ENCODE measurements around the gene RCVRN. TPM values are rescaled to one million over a fixed set of nuclear protein-coding genes. Genes with fewer than 3 reads are reported as not detected.
"Not testable (repeated sequence)": the region's sequence is repeated elsewhere in the genome, so short reads cannot be mapped to it uniquely, and the experiment has no call there.

Gene RCVRN
- total RNA-seq, 1 donor from 2014 or later = 0.70 TPM

DNA sequence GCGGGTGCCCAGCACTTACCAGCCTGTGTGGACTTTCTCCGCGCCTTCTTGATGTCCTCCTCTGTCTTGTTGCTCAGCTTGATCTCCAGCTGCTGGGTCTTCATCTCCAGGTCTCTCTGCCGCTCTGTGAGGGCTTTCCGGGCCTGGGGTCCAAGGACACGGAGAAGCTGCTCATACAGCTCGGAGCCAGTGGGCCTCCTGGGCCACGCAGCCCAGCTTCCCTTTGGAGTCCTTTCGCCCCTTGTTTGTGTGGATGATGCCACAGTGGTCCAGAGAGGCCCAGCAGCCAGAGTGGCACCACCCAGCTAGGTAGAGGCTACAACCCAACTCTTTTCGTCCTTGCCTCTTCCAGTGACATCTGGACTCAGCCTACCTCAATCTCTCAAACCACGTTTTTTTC, 20.4 kb upstream of the RCVRN start:
- intact Hi-C loops (cut with DNase I) = loop anchor here (5.0 kb wide), 1 partner anchor 302 kb away; no protein-coding TSS in a partner anchor
- DNase-seq (ENCODE audit: low spot score) = no peak

DNA sequence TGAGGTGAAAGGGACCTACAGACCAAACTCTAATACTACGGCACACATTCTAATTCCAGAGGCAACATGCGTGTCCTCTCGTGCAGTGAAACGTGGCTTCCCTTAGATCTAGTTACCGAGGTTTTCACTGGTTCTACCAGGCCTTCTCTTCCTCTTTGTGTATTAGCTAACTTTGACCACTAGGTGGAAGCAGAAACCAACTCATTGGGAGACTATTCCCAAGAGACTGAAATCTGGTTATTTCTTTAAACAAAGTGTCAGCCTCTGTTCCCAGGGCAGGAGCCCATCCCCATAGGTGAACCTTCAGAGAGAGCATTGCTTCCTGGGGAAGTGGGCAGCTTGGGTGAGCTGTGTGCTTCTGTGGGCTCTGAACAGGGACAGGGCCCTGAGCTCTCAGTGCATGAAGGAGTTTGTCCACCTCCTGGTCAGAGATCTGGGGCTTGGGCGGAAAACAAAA, 19.7 kb upstream of the RCVRN start:
- no peak for DNase-seq (ENCODE audit: low spot score)
- intact Hi-C loops (cut with DNase I) = loop anchor here (5.0 kb wide), 2 partner anchors 303 to 693 kb away; no protein-coding TSS in a partner anchor

DNA sequence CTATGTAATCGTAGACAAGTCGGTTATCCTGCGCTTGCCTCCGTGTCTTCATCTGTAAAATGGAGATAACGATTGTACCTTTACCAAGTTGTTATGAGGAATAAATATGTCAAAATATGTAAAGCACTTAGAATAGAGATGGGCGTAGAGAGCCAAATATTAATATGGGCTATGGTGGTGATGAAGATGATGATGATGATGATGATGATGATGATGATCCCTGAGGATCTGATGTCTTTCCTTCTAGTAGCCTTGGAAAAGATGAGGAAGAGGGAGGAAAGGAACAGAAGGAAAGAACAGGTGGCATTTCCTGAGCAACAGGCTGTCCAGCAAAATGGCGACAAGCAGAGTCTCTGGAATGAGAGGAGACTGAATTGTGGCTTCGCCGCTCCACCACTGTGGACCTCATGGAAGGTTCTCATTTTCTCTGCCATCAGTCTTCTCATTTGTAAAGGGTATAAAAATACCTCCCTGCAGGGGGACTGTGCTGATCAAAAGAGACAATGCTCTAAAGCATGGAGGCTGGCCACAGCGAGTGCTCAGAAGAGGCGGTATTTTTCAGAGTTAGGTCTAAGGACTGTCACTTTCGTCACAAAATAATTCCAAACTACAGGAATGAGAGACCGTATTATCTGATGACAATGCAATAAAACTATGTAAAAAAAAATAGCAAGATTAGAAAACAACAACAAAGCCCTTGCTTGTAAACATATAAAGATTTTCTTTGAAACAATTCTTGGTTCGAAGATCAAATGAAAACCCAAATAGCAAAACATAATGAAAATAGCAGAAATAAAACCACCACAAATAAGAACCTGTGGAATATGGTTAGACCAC, 17.2 kb upstream of the RCVRN start:
- no peak for DNase-seq (ENCODE audit: low spot score)

GRCh38 chr17:9921216-9921615, 16.1 kb upstream of the RCVRN start:
- intact Hi-C loops (cut with DNase I) = loop anchor here (5.0 kb wide), 1 partner anchor 696 kb away; no protein-coding TSS in a partner anchor
- not testable (repeated sequence) for DNase-seq (ENCODE audit: low spot score)

More for the DNA sequence above, 17.2 kb upstream of the RCVRN start:
- intact Hi-C loops (cut with DNase I) = loop anchor here (5.0 kb wide), 1 partner anchor 695 kb away; no protein-coding TSS in a partner anchor

- intact Hi-C loops (cut with DNase I) = no loop called here
- no peak for DNase-seq (ENCODE audit: low spot score)
Observed at GRCh38 chr17:9918804-9919352, 13.8 kb upstream of the RCVRN start.

- intact Hi-C loops (cut with DNase I) = no loop called here
- DNase-seq (ENCODE audit: low spot score) = no peak
Observed at GRCh38 chr17:9918352-9918751, 13.3 kb upstream of the RCVRN start.

- intact Hi-C loops (cut with DNase I) = no loop called here
- no peak for DNase-seq (ENCODE audit: low spot score)
Observed at GRCh38 chr17:9917801-9918200, 12.7 kb upstream of the RCVRN start.

- intact Hi-C loops (cut with DNase I) = no loop called here
- no peak for DNase-seq (ENCODE audit: low spot score)
Observed at GRCh38 chr17:9917131-9917530, 12.1 kb upstream of the RCVRN start.

DNA sequence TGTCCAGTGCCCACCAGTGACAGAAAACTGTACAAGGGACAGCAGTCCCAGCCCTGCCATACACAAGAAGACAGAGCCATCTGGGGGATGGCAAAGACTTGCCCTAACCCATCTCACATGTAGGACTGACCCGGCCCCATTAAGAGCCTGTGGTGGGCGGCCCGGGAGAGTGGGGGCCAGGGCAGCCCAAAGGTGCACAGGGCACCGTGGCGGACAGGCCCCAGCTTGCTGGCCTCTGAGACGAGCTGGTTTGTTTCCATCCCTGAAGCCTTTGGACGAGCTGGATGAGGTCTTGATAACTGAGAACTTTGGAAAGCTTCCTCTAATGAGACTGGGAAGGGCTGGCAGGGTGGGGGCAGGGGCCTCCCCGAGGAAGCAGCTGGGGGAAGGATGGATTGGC, 11.0 kb upstream of the RCVRN start:
- DNase-seq (ENCODE audit: low spot score) = no peak
- intact Hi-C loops (cut with DNase I) = no loop called here

DNA sequence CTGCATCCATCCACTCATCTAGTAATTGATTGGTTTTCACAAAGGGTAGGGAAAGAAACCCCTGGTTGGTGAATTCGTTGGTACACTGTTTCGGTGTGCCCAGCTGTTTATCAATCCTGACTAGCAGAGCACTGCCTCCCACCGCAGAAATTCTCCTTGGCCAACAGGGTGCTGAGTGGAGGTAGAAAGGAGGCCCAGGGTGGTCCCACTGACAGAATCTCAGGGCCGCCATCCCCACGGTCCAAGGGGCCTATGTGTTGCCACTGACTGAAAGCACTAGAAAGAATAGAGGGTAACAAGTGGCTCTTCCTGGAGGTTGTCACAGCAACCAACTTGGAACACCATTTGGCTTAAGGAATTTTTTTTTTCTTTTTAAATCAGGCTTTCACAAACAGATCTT, 8.4 kb upstream of the RCVRN start:
- intact Hi-C loops (cut with DNase I) = no loop called here
- no peak for DNase-seq (ENCODE audit: low spot score)

DNA sequence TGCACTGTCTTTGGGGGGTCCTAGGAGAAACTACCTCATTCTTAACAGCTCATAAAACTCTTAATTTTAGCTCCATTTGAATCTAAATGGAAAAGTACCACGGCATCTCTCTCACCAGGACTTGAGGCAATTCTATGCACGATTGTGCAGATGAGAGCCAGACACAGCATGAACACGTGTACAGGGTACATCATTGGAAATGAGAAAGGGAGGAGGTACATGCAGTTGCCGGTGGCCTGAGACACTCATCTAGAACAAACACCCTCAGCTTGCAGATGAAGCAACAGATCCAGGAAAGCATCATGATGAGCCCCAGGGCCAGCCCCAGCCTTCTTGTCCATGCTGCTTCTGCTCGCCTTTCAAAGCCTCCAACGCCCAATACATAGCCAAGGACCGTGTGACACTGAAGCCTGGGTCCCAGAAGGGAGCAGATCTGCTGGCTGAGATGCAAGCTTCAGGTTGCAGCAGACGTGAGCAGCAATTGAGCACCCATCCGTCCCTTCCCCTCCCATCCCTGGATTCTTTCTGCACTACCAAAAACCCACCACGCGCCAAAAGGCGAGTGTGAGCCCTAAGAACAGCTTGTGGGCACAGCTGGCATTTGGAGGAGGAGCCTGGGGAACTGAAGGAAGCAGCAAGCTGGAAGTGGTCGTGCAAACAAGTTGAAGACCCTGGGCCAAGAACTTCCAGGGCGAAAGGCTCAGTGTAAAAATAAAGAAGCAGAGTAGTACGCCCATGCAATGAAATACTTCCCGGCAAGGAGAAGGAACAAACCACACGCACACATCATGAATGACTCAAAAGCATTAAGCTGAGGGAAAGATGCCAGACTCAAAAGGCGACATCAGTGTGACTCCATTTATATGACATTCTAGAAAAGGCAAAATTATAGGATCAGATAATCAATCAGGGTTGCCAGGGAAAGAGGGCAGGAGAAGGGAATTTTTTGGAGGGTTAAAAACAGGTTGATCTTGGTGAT, 7.3 kb upstream of the RCVRN start:
- intact Hi-C loops (cut with DNase I) = no loop called here
- DNase-seq (ENCODE audit: low spot score) = no peak

GRCh38 chr17:9911089-9911488, 6.0 kb upstream of the RCVRN start:
- DNase-seq (ENCODE audit: low spot score) = no peak
- intact Hi-C loops (cut with DNase I) = no loop called here

- intact Hi-C loops (cut with DNase I) = no loop called here
Observed at GRCh38 chr17:9908649-9909042, 3.6 kb upstream of the RCVRN start.

GRCh38 chr17:9907883-9908648, 3.0 kb upstream of the RCVRN start:
- peak; percentile 61 for DNase-seq (ENCODE audit: low spot score)
- intact Hi-C loops (cut with DNase I) = no loop called here

More at GRCh38 chr17:9908649-9909042, 3.6 kb upstream of the RCVRN start:
- peak; percentile 67 for DNase-seq (ENCODE audit: low spot score)

GRCh38 chr17:9907131-9907530, 2.1 kb upstream of the RCVRN start:
- DNase-seq (ENCODE audit: low spot score) = peak; percentile 20
- intact Hi-C loops (cut with DNase I) = no loop called here

- intact Hi-C loops (cut with DNase I) = no loop called here
- no peak for DNase-seq (ENCODE audit: low spot score)
Observed at GRCh38 chr17:9906616-9907015, 1.5 kb upstream of the RCVRN start.

DNA sequence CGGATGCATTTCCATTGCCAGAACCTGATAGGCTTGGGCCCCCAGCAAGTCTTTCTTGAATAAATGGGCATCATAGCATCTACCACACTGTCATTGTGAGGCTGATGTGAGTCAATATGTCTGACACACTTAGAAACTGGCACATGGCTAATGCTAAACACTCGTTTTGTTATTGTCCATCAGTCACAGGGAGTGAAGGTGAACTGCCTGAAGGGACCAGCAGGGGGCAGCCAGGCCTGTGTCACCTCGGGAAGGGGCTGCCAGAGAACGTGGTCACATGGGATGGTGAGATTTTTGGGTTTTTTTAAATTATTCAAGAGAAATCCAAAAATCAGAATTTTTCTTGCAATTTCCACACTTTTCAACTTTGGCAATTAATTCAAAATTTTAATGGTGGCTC, 831 bp upstream of the RCVRN start:
- intact Hi-C loops (cut with DNase I) = no loop called here
- no peak for DNase-seq (ENCODE audit: low spot score)

DNA sequence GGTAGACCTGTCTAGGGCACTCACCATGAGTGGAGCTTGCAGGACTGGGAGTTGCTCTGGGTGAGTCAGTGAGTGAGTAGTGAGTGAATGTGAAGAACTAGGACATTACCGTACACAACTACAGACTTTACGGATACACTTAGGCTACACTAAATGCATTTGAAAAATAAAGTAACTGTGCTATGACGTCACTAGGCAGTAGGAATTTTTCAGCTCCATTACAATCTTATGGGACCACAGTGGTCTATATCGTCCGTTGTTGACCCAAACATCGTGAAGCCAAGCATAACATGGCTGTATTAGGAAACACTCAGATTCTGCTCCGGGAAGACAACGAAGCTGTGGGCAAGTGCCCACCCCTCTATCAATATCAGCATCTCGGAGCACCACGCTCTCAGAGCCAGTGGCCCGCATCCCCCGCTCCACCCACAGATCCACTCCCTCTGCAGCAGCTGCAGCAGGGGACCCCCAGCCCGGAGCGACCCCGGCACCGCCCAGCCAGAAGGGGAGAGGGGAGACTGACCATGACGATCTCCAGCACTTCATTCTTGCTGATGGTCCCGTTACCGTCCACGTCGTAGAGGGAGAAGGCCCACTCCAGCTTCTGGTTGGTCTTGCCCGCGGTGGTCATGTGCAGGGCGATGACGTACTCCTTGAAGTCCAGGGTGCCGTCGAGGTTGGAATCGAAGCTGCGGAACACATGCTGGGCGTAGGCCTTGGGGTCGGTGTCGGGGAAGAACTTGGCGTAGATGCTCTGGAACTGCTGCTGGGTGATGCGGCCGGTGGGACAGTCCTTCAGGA, 594 bp downstream of the RCVRN start:
- DNase-seq (ENCODE audit: low spot score) = no peak
- intact Hi-C loops (cut with DNase I) = no loop called here
